NB4 (cell line): ENCODE data around the gene ADPRH.

Experiments
- CTCF ChIP-seq: IDR thresholded peaks from one replicate; pipeline ENCODE4 v1.5.1; 2012; ENCODE audit warnings: low read depth, low read length
- MYC ChIP-seq: IDR thresholded peaks from 2 replicates; pipeline ENCODE4 v1.6.1; 2011; ENCODE audit warnings: low read depth, low read length
- POLR2A ChIP-seq: IDR thresholded peaks from 2 replicates; pipeline ENCODE4 v1.6.1; 2011; ENCODE audit warnings: mild to moderate bottlenecking; ENCODE audit not compliant: insufficient read length; ENCODE audit errors: extremely low read depth

GRCh38 chr3:119625451-119626153 is 46.3 kb downstream of the ADPRH start:
- TF ChIP-seq POLR2A (no peak), CTCF (no peak), MYC (no peak)
